Liver (tissue), 9 donors: ENCODE results near the gene ZNF879. TPM values are rescaled to one million over a fixed set of nuclear protein-coding genes. Genes with fewer than 3 reads are reported as not detected.

Experiments used
- DNase-seq: peaks from one replicate; pipeline ENCODE4 v3.0.0-alpha.2; 2017; ENCODE audit warnings: low spot score
- H3K27ac ChIP-seq, 2 donors: one replicate each; pipeline ENCODE4 v1.7.0; 2013; ENCODE audit warnings: inconsistent platforms in 2 of 2, low read length in 2 of 2, control low read depth in 1 of 2, low read depth in 1 of 2, mild to moderate bottlenecking in 1 of 2
- H3K27me3 ChIP-seq, 4 donors: one replicate each; pipeline versions ENCODE4 v1.6.1 to v1.7.0; 2013; ENCODE audit warnings: low read length in 3 of 4, inconsistent platforms in 1 of 4, mild to moderate bottlenecking in 1 of 4, moderate library complexity in 1 of 4; ENCODE audit not compliant: control insufficient read depth in 4 of 4, insufficient read depth in 4 of 4
- H3K36me3 ChIP-seq, 4 donors: one replicate each; pipeline versions ENCODE4 v1.6.1 to v1.7.0; 2013; ENCODE audit warnings: low read length in 3 of 4, mild to moderate bottlenecking in 3 of 4, low read depth in 1 of 4, moderate library complexity in 1 of 4; ENCODE audit not compliant: control insufficient read depth in 4 of 4, insufficient read depth in 3 of 4
- H3K4me1 ChIP-seq, 4 donors: one replicate each; pipeline versions ENCODE4 v1.6.1 to v1.7.0; 2013; ENCODE audit warnings: low read length in 3 of 4, mild to moderate bottlenecking in 3 of 4, moderate library complexity in 1 of 4; ENCODE audit not compliant: control insufficient read depth in 4 of 4, insufficient read depth in 4 of 4
- H3K4me3 ChIP-seq, 3 donors: one replicate each; pipeline versions ENCODE4 v1.6.1 to v1.7.0; 2013; ENCODE audit warnings: low read length in 3 of 3, control low read depth in 1 of 3, low read depth in 1 of 3, mild to moderate bottlenecking in 1 of 3
- H3K9ac ChIP-seq, 2 donors: one replicate each; pipeline ENCODE4 v1.7.0; 2013; ENCODE audit warnings: low read length in 2 of 2, mild to moderate bottlenecking in 2 of 2, moderate library complexity in 2 of 2, control low read depth in 1 of 2, low read depth in 1 of 2
- H3K9me3 ChIP-seq, 4 donors: one replicate each; pipeline versions ENCODE4 v1.6.1 to v1.7.0; 2013; ENCODE audit warnings: low read length in 3 of 4; ENCODE audit not compliant: control insufficient read depth in 4 of 4
- CTCF ChIP-seq: fragments of 150-350 bp; IDR thresholded peaks from 2 replicates; pipeline ENCODE4 v1.5.1; 2017; ENCODE audit warnings: improper control_type of control experiment, low read depth, low read length; ENCODE audit not compliant: missing input control
- EGR1 ChIP-seq, 2 donors: IDR thresholded peaks; 2 replicates each; pipeline ENCODE4 v1.6.1; 2016 to 2018; ENCODE audit warnings: antibody characterized with exemption in 2 of 2, low read depth in 2 of 2
- FOXA1 ChIP-seq: IDR thresholded peaks from 2 replicates; pipeline ENCODE4 v1.6.1; 2016; ENCODE audit warnings: antibody characterized with exemption
- FOXA2 ChIP-seq: IDR thresholded peaks from 2 replicates; pipeline ENCODE4 v1.6.1; 2016; ENCODE audit warnings: antibody characterized with exemption
- GABPA ChIP-seq, 2 donors: IDR thresholded peaks in 1 of 2; conservative IDR thresholded peaks in 1 of 2; 2 replicates each; pipeline ENCODE4 v1.6.1; 2016; ENCODE audit warnings: antibody characterized with exemption in 2 of 2, mild to moderate bottlenecking in 1 of 2, moderate library complexity in 1 of 2
- HNF4A ChIP-seq, 2 donors: conservative IDR thresholded peaks; 2 replicates each; pipeline ENCODE4 v1.6.1; 2016; ENCODE audit warnings: antibody characterized with exemption in 2 of 2, mild to moderate bottlenecking in 2 of 2
- HNF4G ChIP-seq: IDR thresholded peaks from 2 replicates; pipeline ENCODE4 v1.6.1; 2016; ENCODE audit warnings: antibody characterized with exemption
- JUND ChIP-seq, 2 donors: IDR thresholded peaks; 2 replicates each; pipeline ENCODE4 v1.6.1; 2016; ENCODE audit warnings: antibody characterized with exemption in 2 of 2
- MAX ChIP-seq: IDR thresholded peaks from 2 replicates; pipeline ENCODE4 v1.6.1; 2016; ENCODE audit warnings: antibody characterized with exemption
- NR2F2 ChIP-seq: IDR thresholded peaks from 2 replicates; pipeline ENCODE4 v1.6.1; 2016; ENCODE audit warnings: antibody characterized with exemption
- RAD21 ChIP-seq, 2 donors: IDR thresholded peaks; 2 replicates each; pipeline ENCODE4 v1.6.1; 2016; ENCODE audit warnings: antibody characterized with exemption in 2 of 2, mild to moderate bottlenecking in 2 of 2
- REST ChIP-seq: IDR thresholded peaks from 2 replicates; pipeline ENCODE4 v1.6.1; 2016; ENCODE audit warnings: antibody characterized with exemption, mild to moderate bottlenecking
- RXRA ChIP-seq, 2 donors: IDR thresholded peaks; 2 replicates each; pipeline ENCODE4 v1.6.1; 2017 to 2018; ENCODE audit warnings: antibody characterized with exemption in 2 of 2, mild to moderate bottlenecking in 1 of 2
- SP1 ChIP-seq: IDR thresholded peaks from 2 replicates; pipeline ENCODE4 v1.6.1; 2018; ENCODE audit warnings: antibody characterized with exemption, mild to moderate bottlenecking
- TAF1 ChIP-seq: conservative IDR thresholded peaks from 2 replicates; pipeline ENCODE4 v1.6.1; 2016; ENCODE audit warnings: antibody characterized with exemption, mild to moderate bottlenecking
- YY1 ChIP-seq: IDR thresholded peaks from 2 replicates; pipeline ENCODE4 v1.6.1; 2016; ENCODE audit warnings: antibody characterized with exemption, mild to moderate bottlenecking
- ZBTB33 ChIP-seq: IDR thresholded peaks from 2 replicates; pipeline ENCODE4 v1.6.1; 2016; ENCODE audit warnings: antibody characterized with exemption
- WGBS: extraction: QIAGEN DNeasy Blood & Tissue Kit; methylation state at CpG from one replicate; pipeline ENCODE4 v1.1.7; 2013; 5-methylcytosine and 5-hydroxymethylcytosine counted together
- polyA plus RNA-seq, 2 donors: library from polyadenylated mRNA; stranded (reverse) in 1 of 2; unstranded in 1 of 2; fragments of 200-250 nt in 1 of 2; fragments of >200 nt in 1 of 2; fragmentation: Nextera tagmentation in 1 of 2; extraction: Ambion mirVana in 1 of 2; gene quantifications; one replicate each; pipeline versions ENCODE4 v1.2.1 to v1.2.3, GENCODE V29; 2013 to 2015
- total RNA-seq, 2 donors: library from RNA; depleted of rRNA; stranded (reverse); fragments of >200 nt; gene quantifications; one replicate each; pipeline ENCODE4 v1.2.3, GENCODE V29; 2014
- TF ChIP-seq, protein P1 (sequence below): IDR thresholded peaks from 2 replicates; pipeline ENCODE4 v1.6.1; 2016; ENCODE audit warnings: antibody characterized with exemption
- donor health status: healthy.
- donor health status: healthy.
- donor health status: healthy.
- donor health status: healthy.
- donor health status: healthy.

The ZNF879 gene
- total RNA-seq (1 to 10 TPM; 1.9 to 2.4 TPM), polyA plus RNA-seq (1 to 10 TPM in 1 of 2 donors, under 1 TPM in 1; 0.48 to 1.0 TPM)

GRCh38 chr5:179023528-179024189, at the start of gene ZNF879:
ZNF879 (plus strand) TSS chr5:179023804; CDS start chr5:179025005, 1,201 bp downstream.
- peak within 1 kb of the TSS; percentile 55 to 80 for H3K27ac ChIP-seq
- H3K4me1 ChIP-seq: peaks cover 0 to 5% (median 2%) of the 10 kb centered on the region in 4 donors
- H3K9me3 ChIP-seq: peaks cover 29 to 43% (median 33%) of the 10 kb centered on the region in 4 donors
- H3K27me3 ChIP-seq: no peaks in the 10 kb centered on the region
- H3K9ac ChIP-seq: peak within 1 kb of the TSS; percentile 34 to 67
- WGBS: 1% methylated on average over 72 of the region's 72 CpGs
- TF ChIP-seq EGR1 (IDR thresholded peaks at IDR 0.05; ENCODE audit: low read depth in 2 of 2): peak in 1 of 2 donors; percentile 21
- peak; percentile 29 for TF ChIP-seq SP1
- TF ChIP-seq, protein P1, sequence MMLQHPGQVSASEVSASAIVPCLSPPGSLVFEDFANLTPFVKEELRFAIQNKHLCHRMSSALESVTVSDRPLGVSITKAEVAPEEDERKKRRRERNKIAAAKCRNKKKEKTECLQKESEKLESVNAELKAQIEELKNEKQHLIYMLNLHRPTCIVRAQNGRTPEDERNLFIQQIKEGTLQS: no peak
- TF ChIP-seq FOXA2: no peak
- TF ChIP-seq HNF4G: no peak
- TF ChIP-seq MAX: peak; percentile 71
- TF ChIP-seq RXRA (IDR thresholded peaks at IDR 0.05): peak; percentile 25 to 37
- TF ChIP-seq YY1: peak; percentile 80
- TF ChIP-seq CTCF: no peak
- no peak for TF ChIP-seq TAF1
- peak; percentile 95 for TF ChIP-seq ZBTB33
- TF ChIP-seq REST: no peak
- no peak for TF ChIP-seq NR2F2
- peak in 1 of 2 donors; percentile 78 for TF ChIP-seq GABPA (IDR thresholded peaks at IDR 0.05 in 1 of 2, conservative IDR thresholded peaks at IDR 0.05 in 1 of 2)
- no peak for TF ChIP-seq FOXA1
- peak in 1 of 2 donors; percentile 26 for TF ChIP-seq HNF4A (conservative IDR thresholded peaks at IDR 0.05)
- TF ChIP-seq RAD21 (IDR thresholded peaks at IDR 0.05): peak in 1 of 2 donors; percentile 12
- TF ChIP-seq JUND (IDR thresholded peaks at IDR 0.05): no peak
- DNase-seq: peak; percentile 85
- H3K36me3 ChIP-seq: peaks cover 6 to 28% (median 21%) of the 10 kb centered on the region in 4 donors
- H3K4me3 ChIP-seq: peak within 1 kb of the TSS; percentile 16 to 87 (median 50)
